GM19463 (cell line): ENCODE measurements around the gene TSPOAP1.

ENCODE experiments used
- ATAC-seq: cut with Tn5 transposase; IDR thresholded peaks from one replicate; pipeline ENCODE4 v1.9.1; 2021; ENCODE audit warnings: mild to moderate bottlenecking, moderate library complexity; ENCODE audit not compliant: unreplicated experiment

Gene TSPOAP1

GRCh38 chr17:58306131-58306951, 22.3 kb downstream of the TSPOAP1 start:
- no peak for ATAC-seq

GRCh38 chr17:58305626-58306025, 23.0 kb downstream of the TSPOAP1 start:
- ATAC-seq, result no peak

GRCh38 chr17:58304750-58305486, 23.7 kb downstream of the TSPOAP1 start:
- ATAC-seq, result no peak

- ATAC-seq, result peak; percentile 48
Observed at GRCh38 chr17:58303971-58304749, 24.4 kb downstream of the TSPOAP1 start.

GRCh38 chr17:58302919-58303585, 25.5 kb downstream of the TSPOAP1 start:
- ATAC-seq, result no peak

DNA sequence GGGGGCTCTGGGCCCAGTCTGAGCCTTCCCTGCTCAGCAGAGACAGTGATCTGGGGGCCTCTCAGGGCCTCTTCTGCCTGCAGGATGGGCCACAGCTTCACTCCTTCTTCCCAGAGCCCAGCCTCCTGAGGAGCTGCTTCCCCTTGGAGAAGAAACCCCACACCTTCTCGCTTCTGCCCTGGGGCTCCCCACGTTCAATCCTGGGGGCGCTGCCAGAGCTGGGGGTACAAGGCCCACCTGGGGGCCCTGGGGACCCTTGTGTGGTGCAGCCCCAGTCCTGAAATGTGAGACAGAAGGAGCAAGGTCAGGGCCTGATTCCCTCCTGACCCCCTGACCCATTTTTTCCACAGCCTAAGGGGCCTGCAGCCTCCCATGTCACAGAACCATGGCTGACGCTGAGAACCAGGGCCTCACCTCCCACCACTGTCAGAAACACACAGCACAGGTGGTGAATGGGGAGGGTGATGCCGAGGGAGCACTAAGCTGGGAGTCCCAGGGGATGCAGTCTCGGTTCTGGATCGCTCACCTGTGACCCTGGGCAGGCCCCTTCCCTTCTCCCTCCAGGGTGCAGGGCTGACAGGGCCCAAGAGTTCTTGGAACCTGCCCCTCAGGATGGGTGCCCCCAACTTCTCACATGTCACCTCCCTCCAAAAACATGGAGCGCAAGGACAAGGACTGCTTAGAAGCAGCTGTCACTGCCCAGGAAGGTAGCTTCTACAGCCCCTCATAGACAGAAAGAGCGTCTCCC, 26.2 kb downstream of the TSPOAP1 start:
- no peak for ATAC-seq

DNA sequence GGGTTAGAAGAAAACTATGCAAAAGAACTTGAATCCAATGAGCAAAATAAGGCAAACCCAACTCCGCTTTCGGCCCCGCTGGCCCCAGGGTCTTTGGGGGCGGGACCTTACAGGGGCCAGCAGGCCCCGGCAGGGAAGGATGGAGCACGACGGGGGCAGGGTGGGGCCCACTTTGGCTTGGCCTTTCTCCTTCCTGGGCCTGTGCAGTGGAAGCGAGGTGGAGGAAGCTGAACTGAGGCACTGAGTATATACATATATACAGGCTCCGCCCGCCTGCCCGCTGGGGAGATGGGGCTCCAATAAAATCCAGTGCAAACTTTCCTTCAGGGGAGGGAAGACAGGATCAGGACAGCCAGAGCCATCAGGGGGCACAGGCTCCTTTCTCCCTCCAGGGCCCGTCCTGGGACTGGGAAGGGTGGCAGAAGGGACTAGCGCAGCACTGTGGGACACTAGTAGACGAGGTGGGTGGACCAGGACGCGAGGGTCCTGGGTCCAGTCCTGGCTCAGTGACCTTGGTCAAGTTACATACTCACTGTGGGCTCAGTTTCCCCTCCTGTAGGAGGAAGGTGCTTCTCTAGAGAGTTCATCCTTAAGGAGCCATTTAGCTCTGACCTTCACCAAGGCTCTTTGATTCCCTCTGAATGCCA, 27.0 kb downstream of the TSPOAP1 start:
- no peak for ATAC-seq

DNA sequence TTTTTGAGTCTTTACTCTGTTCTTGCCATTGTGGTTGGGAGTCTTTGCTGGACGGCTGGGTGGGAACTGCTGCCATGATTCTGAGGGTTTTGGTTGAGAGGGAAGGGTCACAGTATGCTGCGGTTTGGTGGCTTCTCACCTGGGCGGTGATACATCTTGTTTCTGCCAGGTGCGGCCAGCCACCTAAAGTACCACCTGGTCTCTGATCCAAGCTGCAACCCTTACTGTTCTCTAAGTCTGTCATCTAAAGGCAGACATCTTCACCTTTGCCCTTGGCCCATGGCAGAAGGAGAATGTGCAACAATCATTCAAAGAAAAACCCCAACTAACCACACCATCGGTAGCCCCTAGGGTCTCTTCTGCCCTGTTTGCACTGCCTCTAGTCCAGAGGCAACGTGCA, 28.3 kb downstream of the TSPOAP1 start:
- ATAC-seq, result no peak

GRCh38 chr17:58294034-58294433, 34.6 kb downstream of the TSPOAP1 start:
- ATAC-seq, result no peak

GRCh38 chr17:58291246-58291645, 37.3 kb downstream of the TSPOAP1 start:
- no peak for ATAC-seq

DNA sequence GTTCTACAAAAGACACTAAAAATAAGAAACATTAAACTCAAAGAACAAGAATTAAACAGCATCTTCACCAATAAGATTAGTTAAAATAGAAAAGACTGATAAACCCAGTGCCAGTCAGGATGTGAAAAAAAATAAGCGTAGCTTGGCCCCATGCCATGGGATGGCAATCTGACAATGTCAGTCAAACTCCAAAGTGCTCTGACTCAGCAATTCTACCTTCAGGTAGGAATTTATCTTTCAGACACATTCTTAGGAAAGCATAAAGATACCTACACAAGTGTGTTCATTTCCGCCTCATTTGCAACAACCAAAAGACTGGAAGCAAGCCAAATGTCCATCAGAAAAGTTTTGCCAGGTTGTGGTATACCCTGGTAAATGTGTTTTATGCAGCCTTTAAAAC, 38.7 kb downstream of the TSPOAP1 start:
- no peak for ATAC-seq

- no peak for ATAC-seq
Observed at GRCh38 chr17:58285422-58285810, 43.2 kb downstream of the TSPOAP1 start.

DNA sequence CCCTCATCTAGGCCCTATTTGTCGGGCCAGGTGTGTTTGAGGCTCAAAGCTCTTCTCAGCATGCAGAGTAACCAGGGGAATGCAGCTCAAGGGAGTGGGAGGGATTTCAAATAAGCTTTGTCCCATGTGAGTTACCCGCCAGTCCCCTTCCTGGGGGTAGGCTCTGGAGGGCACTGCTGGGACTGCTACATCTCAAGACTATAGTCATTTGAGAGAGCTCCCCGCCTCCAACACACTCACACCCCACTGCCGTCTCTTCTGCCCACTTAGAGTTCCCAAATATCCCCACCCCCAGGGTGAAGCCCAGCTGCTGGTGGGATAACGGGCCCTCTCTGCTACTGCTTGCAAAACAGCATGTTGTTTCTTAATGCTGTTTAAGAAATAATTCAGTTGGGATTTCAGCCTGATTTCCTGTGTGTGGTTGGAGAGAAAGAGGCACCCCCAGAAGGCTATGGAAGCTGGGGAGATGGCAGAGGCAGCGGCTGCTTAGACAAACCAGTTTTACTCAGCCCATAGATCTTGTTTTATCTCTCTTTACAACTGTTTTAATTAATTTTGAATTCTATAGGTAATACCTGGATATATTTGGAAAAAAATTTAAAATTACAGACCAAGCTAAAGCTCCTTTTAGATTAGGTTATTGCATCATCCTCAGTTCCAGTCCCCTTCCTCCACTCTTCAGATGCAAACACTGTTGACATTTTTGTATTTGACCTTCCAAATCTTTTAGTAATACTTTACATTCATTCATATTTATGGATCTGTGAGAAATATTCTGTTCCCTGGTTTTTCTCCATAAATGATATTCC, 43.8 kb downstream of the TSPOAP1 start:
- no peak for ATAC-seq

GRCh38 chr17:58283674-58284612, 44.7 kb downstream of the TSPOAP1 start:
- no peak for ATAC-seq

DNA sequence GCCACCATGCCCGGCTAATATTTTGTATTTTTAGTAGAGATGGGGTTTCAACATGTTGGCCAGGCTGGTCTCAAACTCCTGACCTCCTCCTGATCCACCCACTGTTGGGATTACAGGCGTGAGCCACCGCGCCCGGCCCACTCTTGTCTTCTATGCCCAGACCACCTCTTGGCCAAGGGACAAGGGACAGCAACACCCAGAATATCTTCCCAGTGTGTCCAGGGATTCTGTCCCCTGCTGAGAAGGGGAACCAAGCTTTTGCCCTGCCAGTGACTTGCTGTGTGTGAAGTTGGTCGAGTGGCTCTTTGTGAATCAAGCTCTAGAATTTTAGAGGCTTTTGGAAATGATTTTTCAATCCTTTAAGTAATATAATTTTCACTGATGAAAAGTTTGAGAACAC, 46.2 kb downstream of the TSPOAP1 start:
- no peak for ATAC-seq

- ATAC-seq, result no peak
Observed at GRCh38 chr17:58281511-58282011, 47.0 kb downstream of the TSPOAP1 start.

DNA sequence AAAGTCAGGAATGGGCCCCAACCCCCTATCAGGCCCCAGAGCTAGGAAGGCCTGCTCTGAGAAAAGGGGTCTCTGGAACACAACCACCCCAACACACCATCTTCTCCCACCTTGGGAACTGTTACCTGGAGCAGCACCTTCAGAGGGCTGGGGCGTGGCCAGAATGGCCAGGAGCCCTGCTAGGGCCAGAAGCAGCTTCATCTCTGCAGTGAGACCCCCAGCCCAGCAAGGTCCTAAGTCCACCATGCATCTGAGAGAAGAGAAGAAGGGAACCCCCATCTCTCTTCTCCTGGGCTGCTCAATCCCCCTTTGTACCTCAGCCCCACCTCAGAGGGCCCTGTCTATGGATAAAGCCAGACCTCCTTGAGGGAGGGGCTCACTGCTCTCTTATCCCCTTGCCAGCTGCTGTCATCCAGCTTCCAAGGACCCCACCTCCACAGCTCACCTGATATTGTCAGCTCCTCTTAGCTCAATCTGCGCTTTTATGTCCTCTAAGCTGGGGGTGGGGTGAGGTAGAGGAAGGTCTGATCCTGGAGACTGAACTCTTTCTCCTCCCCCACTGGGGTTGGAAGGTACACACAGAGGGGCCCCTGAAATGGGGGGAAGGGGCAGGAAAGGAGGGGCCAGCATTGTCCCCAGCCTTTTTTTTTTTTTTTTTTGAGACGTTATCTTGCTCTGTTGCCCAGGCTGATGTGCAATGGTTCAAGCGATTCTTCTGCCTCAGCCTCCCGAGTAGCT, 47.9 kb downstream of the TSPOAP1 start, which contains the start of gene MPO:
Gene MPO, minus strand, starts transcription at position 456 of the 738 bp plus-strand sequence. Its CDS starts 177 bp downstream, at position 279.
- no peak for ATAC-seq
